ENCODE results near the gene NACAD. TPM values are rescaled to one million over a fixed set of nuclear protein-coding genes. Genes with fewer than 3 reads are reported as not detected.

Gene NACAD
- total RNA-seq, 1 experiment from 2014 or later = 0.08 TPM

GRCh38 chr7:45076946-45077345, 11.8 kb downstream of the NACAD start:
- DNase-seq (ENCODE audit: low read depth) = no peak

- no peak for DNase-seq (ENCODE audit: low read depth)
Observed at GRCh38 chr7:45075871-45076796, 12.6 kb downstream of the NACAD start.

- DNase-seq (ENCODE audit: low read depth) = no peak
Observed at GRCh38 chr7:45075355-45075644, 13.5 kb downstream of the NACAD start.

- DNase-seq (ENCODE audit: low read depth) = no peak
Observed at GRCh38 chr7:45074528-45075354, 14.0 kb downstream of the NACAD start.

GRCh38 chr7:45073786-45074527, 14.8 kb downstream of the NACAD start:
- no peak for DNase-seq (ENCODE audit: low read depth)

- no peak for DNase-seq (ENCODE audit: low read depth)
Observed at GRCh38 chr7:45073031-45073785, 15.6 kb downstream of the NACAD start.

- no peak for DNase-seq (ENCODE audit: low read depth)
Observed at GRCh38 chr7:45072131-45073030, 16.4 kb downstream of the NACAD start.

GRCh38 chr7:45071528-45071927, 17.2 kb downstream of the NACAD start:
- DNase-seq (ENCODE audit: low read depth) = no peak

- no peak for DNase-seq (ENCODE audit: low read depth)
Observed at GRCh38 chr7:45070254-45070642, 18.5 kb downstream of the NACAD start.

- DNase-seq (ENCODE audit: low read depth) = no peak
Observed at GRCh38 chr7:45069444-45070253, 19.1 kb downstream of the NACAD start.

- DNase-seq (ENCODE audit: low read depth) = no peak
Observed at GRCh38 chr7:45068236-45069023, 20.3 kb downstream of the NACAD start.

- DNase-seq (ENCODE audit: low read depth) = no peak
Observed at GRCh38 chr7:45067582-45067981, 21.2 kb downstream of the NACAD start.

- no peak for DNase-seq (ENCODE audit: low read depth)
Observed at GRCh38 chr7:45066409-45066808, 22.4 kb downstream of the NACAD start.

- DNase-seq (ENCODE audit: low read depth) = no peak
Observed at GRCh38 chr7:45065031-45065995, 23.5 kb downstream of the NACAD start.

GRCh38 chr7:45064047-45064725, 24.6 kb downstream of the NACAD start:
- no peak for DNase-seq (ENCODE audit: low read depth)

GRCh38 chr7:45061806-45062425, 26.9 kb downstream of the NACAD start:
- no peak for DNase-seq (ENCODE audit: low read depth)

Measured in HT1080 (cell line).